IMR-90 (cell line): ENCODE data around the gene EPC2. TPM values are rescaled to one million over a fixed set of nuclear protein-coding genes. Genes with fewer than 3 reads are reported as not detected.
A peak's percentile ranks its signal among the peaks of the same experiment; 100 is the strongest.
"Not testable (repeated sequence)": the region's sequence is repeated elsewhere in the genome, so short reads cannot be mapped to it uniquely, and the experiment has no call there.

ENCODE experiments used
- ATAC-seq: fragments of 200-7000 bp; cut with Tn5 transposase; 2 replicates; pipeline ENCODE4 v1.9.1; 2020; ENCODE audit warnings: low read depth, mild to moderate bottlenecking, moderate library complexity
- BruUV-seq: library from RNA; stranded (reverse); fragments of 400-500 nt; replicated peaks from 2 replicates; lab custom pipeline; 2021; lab: Mats Ljungman, UMichigan
- CTCF ChIA-PET: fragments of 300-600 bp; formaldehyde crosslinking; extraction: SDS; loops from one replicate; lab custom pipeline; 2021; ENCODE audit warnings: antibody characterized with exemption; lab: Yijun Ruan, JAX
- POLR2A ChIA-PET: fragments of 300-600 bp; sonication (Branson Sonifier 250); formaldehyde crosslinking; loops from one replicate; lab custom pipeline; 2022; ENCODE audit warnings: antibody characterized with exemption; ENCODE audit not compliant: unreplicated experiment; lab: Charles Lee
- DNase-seq: peaks from one replicate; pipeline ENCODE4 v3.0.0; 2013
- H2AFZ ChIP-seq: replicated peaks from 2 replicates; pipeline ENCODE3; 2013; ENCODE audit warnings: low read length, mild to moderate bottlenecking; ENCODE audit not compliant: poor library complexity
- H2AK5ac ChIP-seq: 2 replicates; pipeline ENCODE4 v1.6.1; 2013; ENCODE audit warnings: low read depth, low read length, inconsistent platforms
- H2AK9ac ChIP-seq: replicated peaks from 2 replicates; pipeline ENCODE3; 2013; ENCODE audit warnings: mild to moderate bottlenecking, low read depth, low read length, moderate library complexity; ENCODE audit not compliant: poor library complexity
- H2BK120ac ChIP-seq: 2 replicates; pipeline ENCODE4 v1.6.1; 2013; ENCODE audit warnings: low read depth, low read length, inconsistent platforms
- H2BK15ac ChIP-seq: 3 replicates; pipeline ENCODE4 v1.6.1; 2013; ENCODE audit warnings: low read depth, low read length, inconsistent platforms
- H2BK20ac ChIP-seq: 2 replicates; pipeline ENCODE4 v1.6.1; 2013; ENCODE audit warnings: low read depth, mild to moderate bottlenecking, inconsistent platforms, low read length, moderate library complexity
- H2BK5ac ChIP-seq: 2 replicates; pipeline ENCODE4 v1.6.1; 2013; ENCODE audit warnings: mild to moderate bottlenecking, low read depth, low read length, inconsistent platforms; ENCODE audit not compliant: poor library complexity, severe bottlenecking
- H3K14ac ChIP-seq: replicated peaks from 2 replicates; pipeline ENCODE4 v1.6.1; 2013; ENCODE audit warnings: low read depth, low read length, inconsistent platforms
- H3K18ac ChIP-seq: 2 replicates; pipeline ENCODE4 v1.6.1; 2013; ENCODE audit warnings: low read depth, low read length, control low read depth
- H3K23ac ChIP-seq: 2 replicates; pipeline ENCODE4 v1.6.1; 2013; ENCODE audit warnings: low read depth, low read length, inconsistent platforms
- H3K27ac ChIP-seq: 2 replicates; pipeline ENCODE4 v1.5.1; 2013; ENCODE audit warnings: mild to moderate bottlenecking, control low read depth, low read length; ENCODE audit not compliant: insufficient read depth
- H3K27me3 ChIP-seq: 2 replicates; pipeline ENCODE4 v1.6.1; 2013; ENCODE audit warnings: low read length; ENCODE audit not compliant: control insufficient read depth, insufficient read depth
- H3K36me3 ChIP-seq: 2 replicates; pipeline ENCODE4 v1.6.1; 2013; ENCODE audit warnings: low read length, mixed read lengths; ENCODE audit not compliant: control insufficient read depth, insufficient read depth
- H3K4ac ChIP-seq: 2 replicates; pipeline ENCODE4 v1.6.1; 2013; ENCODE audit warnings: low read depth, low read length, inconsistent platforms
- H3K4me1 ChIP-seq: 2 replicates; pipeline ENCODE4 v1.6.1; 2013; ENCODE audit warnings: low read length, mixed read lengths; ENCODE audit not compliant: control insufficient read depth, insufficient read depth
- H3K4me2 ChIP-seq: 2 replicates; pipeline ENCODE4 v1.6.1; 2013; ENCODE audit warnings: low read depth, mild to moderate bottlenecking, control low read depth, low read length, moderate library complexity
- H3K4me3 ChIP-seq: 2 replicates; pipeline ENCODE4 v1.5.1; 2013; ENCODE audit warnings: low read depth, mild to moderate bottlenecking, control low read depth, low read length, moderate library complexity; ENCODE audit not compliant: insufficient read depth
- H3K56ac ChIP-seq: 2 replicates; pipeline ENCODE4 v1.6.1; 2013; ENCODE audit warnings: low read length, inconsistent platforms; ENCODE audit not compliant: insufficient read depth; ENCODE audit errors: extremely low read depth
- H3K79me1 ChIP-seq, 2 experiments: 2 replicates each; pipeline ENCODE4 v1.6.1; 2013; ENCODE audit warnings: low read length in 2 of 2, inconsistent platforms in 1 of 2, low read depth in 1 of 2
- H3K9ac ChIP-seq: 2 replicates; pipeline ENCODE4 v1.6.1; 2013; ENCODE audit warnings: low read depth, low read length, control low read depth
- H3K9me1 ChIP-seq: 2 replicates; pipeline ENCODE4 v1.6.1; 2013; ENCODE audit warnings: low read length, inconsistent platforms; ENCODE audit not compliant: insufficient read depth
- H3K9me3 ChIP-seq: 2 replicates; pipeline ENCODE4 v1.6.1; 2013; ENCODE audit warnings: low read length; ENCODE audit not compliant: control insufficient read depth, insufficient read depth
- H4K20me1 ChIP-seq: 2 replicates; pipeline ENCODE4 v1.6.1; 2013; ENCODE audit warnings: low read length, inconsistent platforms; ENCODE audit not compliant: insufficient read depth
- H4K5ac ChIP-seq: 2 replicates; pipeline ENCODE4 v1.6.1; 2013; ENCODE audit warnings: mild to moderate bottlenecking, low read depth, low read length, control low read depth
- H4K8ac ChIP-seq, 2 experiments: 2 replicates each; pipeline ENCODE4 v1.6.1; 2013; ENCODE audit warnings: low read depth in 2 of 2, low read length in 2 of 2, control low read depth in 1 of 2, inconsistent platforms in 1 of 2
- H4K91ac ChIP-seq: 2 replicates; pipeline ENCODE4 v1.6.1; 2013; ENCODE audit warnings: low read depth, low read length, inconsistent platforms; ENCODE audit not compliant: insufficient read depth
- BHLHE40 ChIP-seq: fragments of 150-350 bp; IDR thresholded peaks from 2 replicates; pipeline ENCODE4 v1.6.1; 2016; ENCODE audit warnings: mild to moderate bottlenecking, low read depth, low read length
- MAFK ChIP-seq: IDR thresholded peaks from 2 replicates; pipeline ENCODE4 v1.6.1; 2012; ENCODE audit warnings: low read depth, low read length, improper control_type of control experiment
- WGBS, 2 experiments: methylation state at CpG; one replicate each; pipeline versions ENCODE4 v1.1.5 to v1.1.7; 2013; ENCODE audit warnings: missing lambda C conversion rate in 2 of 2; ENCODE audit not compliant: insufficient read length in 1 of 2; ENCODE audit errors: extremely low coverage in 2 of 2; 5-methylcytosine and 5-hydroxymethylcytosine counted together
- dilution Hi-C: fragments of 300-500 bp; cut with HindIII; formaldehyde crosslinking; loops from one replicate; pipeline ENCODE4 v1.14.3; 2018; ENCODE audit warnings: low sequenced_read_pairs; ENCODE audit not compliant: unreplicated experiment
- in situ Hi-C: fragments of 300-500 bp; cut with MboI; formaldehyde crosslinking; loops from 3 replicates; pipeline ENCODE4 v1.14.3; 2019; ENCODE audit warnings: low sequenced_read_pairs, inconsistent platforms, mixed read lengths
- intact Hi-C: fragments of 100-400 bp; cut with micrococcal nuclease; formaldehyde crosslinking; loops from 2 replicates; pipeline ENCODE4 v1.10.0; 2022
- polyA plus RNA-seq, 3 experiments: library from polyadenylated mRNA; depleted of rRNA; stranded (reverse); fragments of >200 nt; gene quantifications; 2 replicates each; pipeline ENCODE4 v1.2.3, GENCODE V29; 2012; ENCODE audit warnings: low replicate concordance in 1 of 3
- total RNA-seq: library from RNA; depleted of rRNA; stranded (reverse); fragments of >200 nt; gene quantifications from 2 replicates; pipeline ENCODE4 v1.2.3, GENCODE V29; 2012

Gene EPC2
- total and polyA plus RNA-seq, 2 of the 4 experiments (the other 2 are of a cell fraction): 10.6 to 22.6 TPM

GRCh38 chr2:148681443-148681842 lies 36.9 kb downstream of the EPC2 start:
- H2AFZ ChIP-seq: no peak overlapping the region
- DNase-seq (no peak), ATAC-seq (no peak)
- no peaks in the 10 kb centered on the region; the same call in 1 of the 2 replicates for H3K9me1 ChIP-seq
- H2AK5ac ChIP-seq: no peak overlapping the region
- WGBS, 2 experiments: no CpG with 5 or more reads among the region's 5 CpGs
- H2BK15ac ChIP-seq: no peak overlapping the region
- no peak overlapping the region for H4K5ac ChIP-seq
- no peak overlapping the region for H3K9ac ChIP-seq
- intact Hi-C loops (no loop called here), dilution Hi-C loops (no loop called here), in situ Hi-C loops (no loop called here)
- no peak overlapping the region for H3K23ac ChIP-seq
- ChIA-PET POLR2A (no interaction called here), CTCF (no interaction called here)
- no peak overlapping the region for H3K56ac ChIP-seq
- no peaks in the 10 kb centered on the region for H3K9me3 ChIP-seq
- H2BK5ac ChIP-seq: no peak overlapping the region
- H3K14ac ChIP-seq: no peak overlapping the region
- H3K27me3 ChIP-seq: no peaks in the 10 kb centered on the region
- no peak overlapping the region for H3K27ac ChIP-seq
- H4K20me1 ChIP-seq: peaks cover 49% of the 10 kb centered on the region
- H2BK20ac ChIP-seq: no peak overlapping the region
- peaks cover 23 to 41% of the 10 kb centered on the region in 2 experiments for H3K79me1 ChIP-seq
- H4K8ac ChIP-seq: no peak overlapping the region
- no peak overlapping the region for H3K18ac ChIP-seq
- no peak overlapping the region for H3K4me3 ChIP-seq
- H3K4me1 ChIP-seq: peaks cover 2% of the 10 kb centered on the region
- no peak overlapping the region for H2BK120ac ChIP-seq
- H3K4me2 ChIP-seq: no peak overlapping the region
- no peak overlapping the region for H3K4ac ChIP-seq
- no peak overlapping the region for H2AK9ac ChIP-seq
- no TSS peak for BruUV-seq
- no peaks in the 10 kb centered on the region for H3K36me3 ChIP-seq
- H4K91ac ChIP-seq: no peak overlapping the region
- TF ChIP-seq BHLHE40 (no peak), MAFK (peak; percentile 82)

GRCh38 chr2:148681862-148682261 lies 37.3 kb downstream of the EPC2 start:
- H3K27me3 ChIP-seq, DNase-seq, H2BK15ac ChIP-seq, H2BK120ac ChIP-seq, POLR2A ChIA-PET, H3K14ac ChIP-seq, H3K9me1 ChIP-seq, H2AK9ac ChIP-seq, H2AFZ ChIP-seq, H3K4me2 ChIP-seq, H3K4ac ChIP-seq, H2BK20ac ChIP-seq, CTCF ChIA-PET, H3K36me3 ChIP-seq, H3K9ac ChIP-seq, in situ Hi-C loops, intact Hi-C loops, H3K23ac ChIP-seq, H3K4me1 ChIP-seq, H4K5ac ChIP-seq, H2BK5ac ChIP-seq, ATAC-seq, H4K91ac ChIP-seq, H3K9me3 ChIP-seq, H3K4me3 ChIP-seq, BruUV-seq, H3K27ac ChIP-seq, H4K8ac ChIP-seq, dilution Hi-C loops, H3K56ac ChIP-seq, H2AK5ac ChIP-seq, H3K18ac ChIP-seq: not testable (repeated sequence)
- H4K20me1 ChIP-seq: peaks cover 48% of the 10 kb centered on the region
- WGBS, 2 experiments: no CpG with 5 or more reads among the region's 6 CpGs
- peaks cover 23 to 43% of the 10 kb centered on the region in 2 experiments for H3K79me1 ChIP-seq
